ENCODE results near the gene B4GALNT4.

Gene B4GALNT4

GRCh38 chr11:425301-425700 lies 56.0 kb downstream of the B4GALNT4 start:
- DNase-seq, result no peak

- DNase-seq, result no peak
Measured at GRCh38 chr11:426851-427250, 57.6 kb downstream of the B4GALNT4 start.

GRCh38 chr11:428295-428694 lies 59.0 kb downstream of the B4GALNT4 start:
- no peak for DNase-seq

- DNase-seq, result no peak
Measured at GRCh38 chr11:429391-429790, 60.1 kb downstream of the B4GALNT4 start.

GRCh38 chr11:429931-430456 lies 60.7 kb downstream of the B4GALNT4 start:
- DNase-seq, result no peak

All from COR-L47 (cell line).